ENCODE measurements around the gene SAT2. TPM values are rescaled to one million over a fixed set of nuclear protein-coding genes. Genes with fewer than 3 reads are reported as not detected.
A peak's percentile ranks its signal among the peaks of the same experiment; 100 is the strongest.

The SAT2 gene
- total and polyA plus RNA-seq, 2 of the 13 experiments (the other 11 are each of a cell fraction or from before 2014, with no cell fraction given), result 37.6 to 93.7 TPM

DNA sequence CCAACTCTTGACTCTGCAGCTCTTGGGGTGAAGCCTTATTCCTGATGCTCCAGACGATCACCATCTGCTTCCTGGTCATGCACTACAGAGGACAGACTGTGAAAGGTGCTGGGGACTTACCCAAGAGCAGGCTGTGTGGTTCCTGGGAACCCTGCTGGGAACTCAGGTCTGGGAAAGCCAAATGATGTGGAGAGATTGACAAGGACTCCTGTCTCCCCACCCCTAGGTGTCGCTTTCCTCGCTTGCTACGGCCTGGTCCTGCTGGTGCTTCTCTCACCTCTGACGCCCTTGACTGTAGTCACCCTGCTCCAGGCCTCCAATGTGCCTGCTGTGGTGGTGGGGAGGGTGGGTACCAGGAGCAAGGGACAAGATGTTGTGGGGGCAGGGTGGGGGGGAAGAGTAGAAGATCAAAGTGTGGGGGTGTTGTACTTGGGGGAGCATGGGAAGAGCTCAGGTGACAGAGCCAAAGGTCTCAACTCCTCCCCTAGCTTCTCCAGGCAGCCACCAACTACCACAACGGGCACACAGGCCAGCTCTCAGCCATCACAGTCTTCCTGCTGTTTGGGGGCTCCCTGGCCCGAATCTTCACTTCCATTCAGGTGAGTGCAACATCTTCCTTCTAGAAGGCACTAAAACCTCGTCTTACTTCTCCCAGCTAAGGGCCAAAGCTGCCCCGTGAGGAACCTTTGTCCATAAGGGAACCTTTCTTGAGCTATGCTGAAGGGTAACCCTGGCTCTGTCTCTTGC lies 40.8 kb downstream of the SAT2 start:
- Histone ChIP-seq H3K27ac (ENCODE audit: extremely low read length, insufficient read depth, low read length) (no peak overlapping the region), H3K4me2 (ENCODE audit: low read depth, low read length) (no peak overlapping the region), H3K9me3 (ENCODE audit: low read length) (no peaks in the 10 kb centered on the region), H3K4me3 (replicated peaks in 1 of 3; ENCODE audit: insufficient read depth in 1 of 3, low read depth in 2 of 3, low read length in 3 of 3) (no peak overlapping the region), H3K79me2 (ENCODE audit: insufficient read depth, low read length) (peaks cover 15% of the 10 kb centered on the region), H3K36me3 (replicated peaks in 1 of 2; ENCODE audit: control insufficient read depth in 1 of 2, insufficient read depth in 2 of 2, low read length in 2 of 2) (peaks cover 8 to 29% of the 10 kb centered on the region in 2 experiments), H4K20me1 (ENCODE audit: insufficient read depth, low read length) (no peaks in the 10 kb centered on the region), H2AFZ (ENCODE audit: low read length) (no peak overlapping the region), H3K27me3 (ENCODE audit: control insufficient read depth in 1 of 2, insufficient read depth in 2 of 2, low read length in 2 of 2) (no peaks in the 10 kb centered on the region; a peak in 1 of 5 replicates), H3K9ac (ENCODE audit: insufficient read depth, low read depth, low read length) (no peak overlapping the region), H3K4me1 (ENCODE audit: insufficient read depth, low read length) (peaks cover 28% of the 10 kb centered on the region)
- FAIRE-seq (peak; percentile 66), ATAC-seq (peak; percentile 32), DNase-seq (ENCODE audit: low spot score) (peak; percentile 62)
- WGBS (ENCODE audit: low lambda C conversion rate), result 64% methylated on average over 9 of the region's 9 CpGs
- ChIA-PET CTCF (ENCODE audit: low intra/inter-chr PET ratio, low total read pairs) (interaction anchor here (0.9 to 1.5 kb wide), 3 partner anchors 46 to 101 kb away, joined by 3 to 7 read pairs (median 3); partner anchors contain the start of genes TP53 and WRAP53), POLR2A (interaction anchor here (0.6 to 4.5 kb wide), 4 partner anchors 26 to 100 kb away, joined by 3 to 89 read pairs (median 6); partner anchors contain the start of genes ATP1B2, SAT2, TP53 and WRAP53)
- no TSS peak for BruUV-seq (replicated peaks)
- in situ Hi-C loops (cut with HindIII; ENCODE audit: extremely low pct_ligation_motif_present, low pct_unique_long_range_greater_than_20kb) (loop anchor here (5.0 kb wide), 1 partner anchor 100 kb away; the partner anchor contains the start of genes TP53 and WRAP53), intact Hi-C loops (cut with micrococcal nuclease; ENCODE audit: unreplicated experiment) (loop anchor here (1.0 kb wide), 1 partner anchor 86 kb away; no protein-coding TSS in a partner anchor)
- TF ChIP-seq, protein P1, sequence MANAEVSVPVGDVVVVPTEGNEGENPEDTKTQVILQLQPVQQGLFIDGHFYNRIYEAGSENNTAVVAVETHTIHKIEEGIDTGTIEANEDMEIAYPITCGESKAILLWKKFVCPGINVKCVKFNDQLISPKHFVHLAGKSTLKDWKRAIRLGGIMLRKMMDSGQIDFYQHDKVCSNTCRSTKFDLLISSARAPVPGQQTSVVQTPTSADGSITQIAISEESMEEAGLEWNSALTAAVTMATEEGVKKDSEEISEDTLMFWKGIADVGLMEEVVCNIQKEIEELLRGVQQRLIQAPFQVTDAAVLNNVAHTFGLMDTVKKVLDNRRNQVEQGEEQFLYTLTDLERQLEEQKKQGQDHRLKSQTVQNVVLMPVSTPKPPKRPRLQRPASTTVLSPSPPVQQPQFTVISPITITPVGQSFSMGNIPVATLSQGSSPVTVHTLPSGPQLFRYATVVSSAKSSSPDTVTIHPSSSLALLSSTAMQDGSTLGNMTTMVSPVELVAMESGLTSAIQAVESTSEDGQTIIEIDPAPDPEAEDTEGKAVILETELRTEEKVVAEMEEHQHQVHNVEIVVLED (CRISPR knock-in tag; IDR thresholded peaks at IDR 0.05; ENCODE audit: borderline replicate concordance), result no peak
- peak; percentile 39; the same call in 1 of the 2 replicates for TF ChIP-seq ZNF687 (CRISPR knock-in tag; IDR thresholded peaks at IDR 0.05)
- 0 out of 2 replicates have a peak, but pooled peaks have one; percentile 44 for TF ChIP-seq MEIS2 (CRISPR knock-in tag; IDR thresholded peaks at IDR 0.05)
- TF ChIP-seq POGZ (CRISPR knock-in tag; IDR thresholded peaks at IDR 0.05), result no peak
- peak; percentile 43; the same call in 1 of the 2 replicates for TF ChIP-seq SAP130 (CRISPR knock-in tag; IDR thresholded peaks at IDR 0.05; ENCODE audit: low read depth)
- peak; percentile 45 for TF ChIP-seq XRCC5 (optimal IDR thresholded peaks at IDR 0.05; ENCODE audit: low read length)
- peak; percentile 35; the same call in 1 of the 2 replicates for TF ChIP-seq ZFY (CRISPR knock-in tag; IDR thresholded peaks at IDR 0.05)
- TF ChIP-seq, protein P2, sequence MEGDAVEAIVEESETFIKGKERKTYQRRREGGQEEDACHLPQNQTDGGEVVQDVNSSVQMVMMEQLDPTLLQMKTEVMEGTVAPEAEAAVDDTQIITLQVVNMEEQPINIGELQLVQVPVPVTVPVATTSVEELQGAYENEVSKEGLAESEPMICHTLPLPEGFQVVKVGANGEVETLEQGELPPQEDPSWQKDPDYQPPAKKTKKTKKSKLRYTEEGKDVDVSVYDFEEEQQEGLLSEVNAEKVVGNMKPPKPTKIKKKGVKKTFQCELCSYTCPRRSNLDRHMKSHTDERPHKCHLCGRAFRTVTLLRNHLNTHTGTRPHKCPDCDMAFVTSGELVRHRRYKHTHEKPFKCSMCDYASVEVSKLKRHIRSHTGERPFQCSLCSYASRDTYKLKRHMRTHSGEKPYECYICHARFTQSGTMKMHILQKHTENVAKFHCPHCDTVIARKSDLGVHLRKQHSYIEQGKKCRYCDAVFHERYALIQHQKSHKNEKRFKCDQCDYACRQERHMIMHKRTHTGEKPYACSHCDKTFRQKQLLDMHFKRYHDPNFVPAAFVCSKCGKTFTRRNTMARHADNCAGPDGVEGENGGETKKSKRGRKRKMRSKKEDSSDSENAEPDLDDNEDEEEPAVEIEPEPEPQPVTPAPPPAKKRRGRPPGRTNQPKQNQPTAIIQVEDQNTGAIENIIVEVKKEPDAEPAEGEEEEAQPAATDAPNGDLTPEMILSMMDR (CRISPR knock-in tag; IDR thresholded peaks at IDR 0.05), result peak; percentile 73
- peak; percentile 64 for TF ChIP-seq STAG1 (CRISPR knock-in tag; IDR thresholded peaks at IDR 0.05)
- TF ChIP-seq, protein P3, sequence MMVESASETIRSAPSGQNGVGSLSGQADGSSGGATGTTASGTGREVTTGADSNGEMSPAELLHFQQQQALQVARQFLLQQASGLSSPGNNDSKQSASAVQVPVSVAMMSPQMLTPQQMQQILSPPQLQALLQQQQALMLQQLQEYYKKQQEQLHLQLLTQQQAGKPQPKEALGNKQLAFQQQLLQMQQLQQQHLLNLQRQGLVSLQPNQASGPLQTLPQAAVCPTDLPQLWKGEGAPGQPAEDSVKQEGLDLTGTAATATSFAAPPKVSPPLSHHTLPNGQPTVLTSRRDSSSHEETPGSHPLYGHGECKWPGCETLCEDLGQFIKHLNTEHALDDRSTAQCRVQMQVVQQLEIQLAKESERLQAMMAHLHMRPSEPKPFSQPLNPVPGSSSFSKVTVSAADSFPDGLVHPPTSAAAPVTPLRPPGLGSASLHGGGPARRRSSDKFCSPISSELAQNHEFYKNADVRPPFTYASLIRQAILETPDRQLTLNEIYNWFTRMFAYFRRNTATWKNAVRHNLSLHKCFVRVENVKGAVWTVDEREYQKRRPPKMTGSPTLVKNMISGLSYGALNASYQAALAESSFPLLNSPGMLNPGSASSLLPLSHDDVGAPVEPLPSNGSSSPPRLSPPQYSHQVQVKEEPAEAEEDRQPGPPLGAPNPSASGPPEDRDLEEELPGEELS (CRISPR knock-in tag; IDR thresholded peaks at IDR 0.05), result no peak
- TF ChIP-seq KDM2A (CRISPR knock-in tag; IDR thresholded peaks at IDR 0.05; ENCODE audit: borderline replicate concordance, low read depth), result peak; percentile 35; the same call in 1 of the 2 replicates
- no peak for TF ChIP-seq DMAP1 (CRISPR knock-in tag; IDR thresholded peaks at IDR 0.05)
- no peak for TF ChIP-seq MEF2D (CRISPR knock-in tag; IDR thresholded peaks at IDR 0.05)

Data from HepG2 (cell line).